22Rv1 (cell line): ENCODE results near the gene TMC7.

Experiments
- ZFX ChIP-seq: fragments of 450-650 bp; IDR thresholded peaks from 2 replicates; pipeline ENCODE4 v1.6.1; 2017; ENCODE audit warnings: antibody characterized with exemption, borderline replicate concordance
- TF ChIP-seq, protein P1 (sequence below): fragments of 450-650 bp; IDR thresholded peaks from 2 replicates; pipeline ENCODE4 v1.5.1; 2017; ENCODE audit warnings: mild to moderate bottlenecking

DNA sequence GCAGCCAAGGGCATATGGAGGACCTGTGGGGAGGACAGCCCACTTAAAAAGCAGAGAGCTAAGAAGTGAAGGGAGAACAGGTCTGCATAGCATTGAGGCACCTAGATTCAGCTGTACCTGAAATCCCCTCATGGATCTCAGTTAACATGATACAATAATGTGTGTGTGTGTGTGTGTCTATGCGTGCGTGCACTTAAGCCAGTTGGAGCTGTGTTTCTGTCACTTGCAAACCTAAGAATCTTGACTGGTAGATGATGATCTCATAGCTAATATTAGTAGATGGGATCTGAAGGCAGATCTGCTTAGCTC is 128.3 kb downstream of the TMC7 start:
- TF ChIP-seq, protein P1, sequence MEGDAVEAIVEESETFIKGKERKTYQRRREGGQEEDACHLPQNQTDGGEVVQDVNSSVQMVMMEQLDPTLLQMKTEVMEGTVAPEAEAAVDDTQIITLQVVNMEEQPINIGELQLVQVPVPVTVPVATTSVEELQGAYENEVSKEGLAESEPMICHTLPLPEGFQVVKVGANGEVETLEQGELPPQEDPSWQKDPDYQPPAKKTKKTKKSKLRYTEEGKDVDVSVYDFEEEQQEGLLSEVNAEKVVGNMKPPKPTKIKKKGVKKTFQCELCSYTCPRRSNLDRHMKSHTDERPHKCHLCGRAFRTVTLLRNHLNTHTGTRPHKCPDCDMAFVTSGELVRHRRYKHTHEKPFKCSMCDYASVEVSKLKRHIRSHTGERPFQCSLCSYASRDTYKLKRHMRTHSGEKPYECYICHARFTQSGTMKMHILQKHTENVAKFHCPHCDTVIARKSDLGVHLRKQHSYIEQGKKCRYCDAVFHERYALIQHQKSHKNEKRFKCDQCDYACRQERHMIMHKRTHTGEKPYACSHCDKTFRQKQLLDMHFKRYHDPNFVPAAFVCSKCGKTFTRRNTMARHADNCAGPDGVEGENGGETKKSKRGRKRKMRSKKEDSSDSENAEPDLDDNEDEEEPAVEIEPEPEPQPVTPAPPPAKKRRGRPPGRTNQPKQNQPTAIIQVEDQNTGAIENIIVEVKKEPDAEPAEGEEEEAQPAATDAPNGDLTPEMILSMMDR = no peak
- TF ChIP-seq ZFX = no peak
